H54 (cell line): ENCODE measurements around the gene ECI2.
"Not testable (repeated sequence)": the region's sequence is repeated elsewhere in the genome, so short reads cannot be mapped to it uniquely, and the experiment has no call there.

Experiments used
- DNase-seq: peaks from one replicate; pipeline ENCODE4 v3.0.0; 2011; ENCODE audit warnings: low spot score, mixed read lengths; ENCODE audit not compliant: insufficient read length
- FAIRE-seq: peaks from 3 replicates; lab custom pipeline; 2011; peaks lifted over from hg19 to GRCh38; lab: Jason Lieb, UNC
- POLR2A ChIP-seq: IDR thresholded peaks from 2 replicates; pipeline ENCODE4 v1.6.1; 2011; ENCODE audit warnings: low read depth, mild to moderate bottlenecking, low read length

Gene ECI2

GRCh38 chr6:4102687-4103244, 32.6 kb downstream of the ECI2 start:
- no peak for TF ChIP-seq POLR2A

GRCh38 chr6:4101298-4101697, 34.1 kb downstream of the ECI2 start:
- TF ChIP-seq POLR2A: no peak
- DNase-seq: no peak
- FAIRE-seq: no peak

More at GRCh38 chr6:4102687-4103244, 32.6 kb downstream of the ECI2 start:
- DNase-seq (no peak), FAIRE-seq (no peak)

- no peak for TF ChIP-seq POLR2A
- FAIRE-seq (no peak), DNase-seq (no peak)
These were observed 34.7 kb downstream of the ECI2 start for GRCh38 chr6:4100655-4101054.

DNA sequence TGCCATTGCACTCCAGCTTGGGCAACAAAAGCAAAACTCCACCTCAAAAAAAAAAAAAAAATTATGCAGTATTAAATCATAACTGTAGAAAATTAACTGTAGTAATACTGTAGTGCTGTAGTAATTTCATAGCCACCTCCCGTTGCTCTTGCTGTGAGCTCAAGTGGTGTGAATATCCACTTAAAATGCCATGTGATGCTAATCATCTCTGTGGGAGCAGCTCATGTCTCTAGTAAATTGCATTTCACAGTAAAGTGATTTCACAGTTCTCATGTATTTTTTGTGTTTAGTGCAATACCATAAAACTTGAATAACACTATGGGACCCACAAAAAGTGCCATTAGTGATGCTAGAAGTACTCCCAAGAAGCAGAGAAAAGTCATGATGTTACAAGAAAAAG, 42.1 kb downstream of the ECI2 start:
- no peak for DNase-seq
- FAIRE-seq: no peak
- no peak for TF ChIP-seq POLR2A

DNA sequence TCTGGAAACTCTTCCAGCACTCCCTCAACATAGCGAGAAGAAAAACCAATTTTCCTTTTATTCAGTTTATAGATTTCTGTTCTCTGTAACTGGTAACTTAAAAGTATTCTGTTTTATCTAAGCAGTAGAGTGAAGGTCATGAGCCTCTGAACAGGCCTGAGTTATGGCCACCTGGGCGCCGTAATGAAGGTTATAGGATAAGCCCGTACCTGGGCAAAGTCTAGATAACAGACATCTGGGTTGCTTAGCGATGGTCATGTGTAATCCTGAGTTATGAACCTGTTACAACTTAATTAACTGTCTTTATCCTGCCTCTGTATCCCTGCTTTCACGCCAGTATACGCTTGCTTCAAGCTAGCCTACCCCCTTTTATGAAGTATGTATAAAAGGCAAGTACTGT, 43.4 kb downstream of the ECI2 start:
- FAIRE-seq (no peak), DNase-seq (no peak)
- no peak for TF ChIP-seq POLR2A

GRCh38 chr6:4090043-4090442, 45.3 kb downstream of the ECI2 start:
- FAIRE-seq, DNase-seq: not testable (repeated sequence)

- no peak for TF ChIP-seq POLR2A
- no peak for FAIRE-seq
- no peak for DNase-seq
These were observed 46.7 kb downstream of the ECI2 start for GRCh38 chr6:4088704-4089103.

GRCh38 chr6:4085332-4085700, 50.1 kb downstream of the ECI2 start:
- no peak for FAIRE-seq
- no peak for TF ChIP-seq POLR2A
- peak; percentile 4 for DNase-seq

DNA sequence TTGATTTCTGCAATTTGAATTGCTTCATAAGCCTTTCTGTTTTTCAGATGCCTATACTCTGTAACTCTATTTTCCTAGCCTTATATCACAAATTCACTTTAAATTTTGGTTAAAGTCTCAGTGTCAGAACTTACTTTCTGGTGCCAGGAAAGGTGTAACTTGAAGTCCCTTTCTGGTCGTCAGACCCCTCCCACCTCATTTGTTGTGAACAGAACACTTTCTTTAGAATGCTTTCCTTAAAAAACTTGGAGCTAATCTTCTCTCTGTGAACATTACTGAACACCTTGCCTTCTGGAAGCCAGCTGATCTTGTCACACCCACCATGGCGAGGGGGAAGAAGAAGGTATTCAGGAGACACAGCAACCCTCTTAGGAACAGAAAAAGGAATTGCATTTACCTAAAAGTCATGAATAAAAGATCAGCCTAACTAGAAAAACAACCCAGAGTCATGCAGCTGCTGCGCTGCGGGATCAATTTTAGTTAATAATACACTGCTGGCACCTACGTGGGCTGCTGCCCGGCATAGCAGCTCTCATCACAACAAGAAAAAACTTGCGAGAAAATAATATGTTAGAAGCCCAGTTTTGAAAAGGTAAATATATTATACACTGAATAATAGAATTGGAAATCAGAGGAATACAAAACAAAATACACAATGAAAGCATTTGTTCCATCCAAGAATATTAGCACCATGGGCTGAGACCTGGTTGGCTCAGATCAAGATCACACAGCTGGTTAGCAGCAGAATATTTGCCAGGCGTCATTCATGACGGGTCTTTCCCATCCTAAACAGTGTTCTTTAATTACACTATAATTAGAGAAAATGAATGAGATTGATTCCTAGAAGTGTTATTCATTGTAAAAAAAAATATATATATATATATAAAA, 50.7 kb downstream of the ECI2 start:
- DNase-seq (no peak), FAIRE-seq (no peak)
- no peak for TF ChIP-seq POLR2A

DNA sequence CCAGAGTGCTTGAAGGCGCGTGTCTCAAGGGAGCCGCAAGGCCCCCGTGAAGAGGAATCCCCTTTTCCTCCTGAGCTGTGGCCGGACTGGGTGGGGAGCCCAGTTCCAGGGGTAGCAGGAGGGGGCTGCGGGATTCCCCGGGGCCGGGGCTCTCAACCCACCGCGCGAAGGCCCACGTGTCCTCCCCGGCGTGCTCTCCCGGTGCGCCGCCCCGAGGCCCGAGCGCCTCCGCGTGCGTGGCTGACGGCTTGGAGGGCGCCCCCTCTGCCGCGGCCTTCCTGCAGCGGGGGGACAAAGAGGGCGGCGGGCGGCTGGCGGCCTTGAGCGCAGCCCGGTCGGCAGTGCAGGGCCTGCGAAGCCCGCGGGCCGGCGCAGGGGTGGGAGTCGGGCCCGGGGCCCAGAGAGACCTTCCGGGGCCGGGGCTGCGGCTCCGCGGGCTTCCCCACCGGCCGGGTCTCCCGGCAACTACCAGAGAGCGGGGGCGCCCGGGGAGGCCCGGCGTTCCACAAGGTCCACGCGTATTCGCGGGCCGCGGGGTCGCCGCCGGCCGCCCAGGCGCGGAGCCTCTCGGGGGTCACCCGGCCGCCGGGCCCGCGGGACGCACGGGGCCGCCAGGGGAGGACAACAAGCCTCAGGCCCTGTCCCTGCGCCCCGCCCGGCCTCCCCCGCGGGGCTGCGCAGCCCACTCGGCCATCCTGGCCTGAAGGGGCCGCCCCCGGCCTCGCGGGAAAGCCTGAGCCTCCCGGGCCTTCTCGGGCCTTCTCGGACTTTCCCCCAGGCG, 56.5 kb downstream of the ECI2 start, which contains the start of gene FAM217A:
TSS of gene FAM217A (minus strand) at position 447 of the 781 bp plus-strand sequence. CDS start 1,723 bp downstream, outside the sequence.
- FAIRE-seq: no peak
- DNase-seq: no peak
- no peak for TF ChIP-seq POLR2A

- no peak for TF ChIP-seq POLR2A
- no peak for DNase-seq
- no peak for FAIRE-seq
These were observed 60.7 kb downstream of the ECI2 start for GRCh38 chr6:4074478-4075235.

DNA sequence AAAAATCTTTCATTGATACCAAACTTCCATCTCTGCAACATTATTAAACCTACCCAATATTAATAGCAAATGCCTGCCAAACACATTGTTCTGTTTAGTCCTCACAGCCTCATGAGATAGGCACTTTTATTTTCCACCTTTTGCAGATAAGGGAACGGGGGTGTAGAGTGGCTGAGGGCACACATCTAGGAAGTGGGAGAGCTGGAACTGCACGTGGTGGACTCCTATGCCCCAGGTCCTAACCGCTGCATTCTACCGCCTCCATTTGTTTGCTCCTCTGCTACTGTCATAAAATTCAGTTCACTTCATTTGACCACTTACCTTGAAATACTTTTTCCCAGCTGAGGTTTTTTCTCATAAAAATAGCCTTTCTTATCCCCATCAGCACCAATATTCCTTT, 64.0 kb downstream of the ECI2 start:
- no peak for TF ChIP-seq POLR2A
- no peak for DNase-seq
- no peak for FAIRE-seq

GRCh38 chr6:4069199-4069598, 66.2 kb downstream of the ECI2 start:
- no peak for DNase-seq
- no peak for FAIRE-seq
- no peak for TF ChIP-seq POLR2A
